Stimulated activated CD8-positive, alpha-beta memory T cell treated with anti-CD3 and anti-CD28 coated beads, Interleukin-7, amount 100 ng/mL, for 1 hour (primary cell): ENCODE results near the gene PLCXD1.
A peak's percentile ranks its signal among the peaks of the same experiment; 100 is the strongest.
"Not testable (repeated sequence)": the region's sequence is repeated elsewhere in the genome, so short reads cannot be mapped to it uniquely, and the experiment has no call there.

ENCODE experiments used
- DNase-seq, 2 donors: peaks; one replicate each; pipeline ENCODE4 v3.0.0-alpha.2; 2020; ENCODE audit warnings: low read depth in 2 of 2

The PLCXD1 gene

GRCh38 chrX:264006-264405 lies 17.2 kb upstream of the PLCXD1 start:
- not testable (repeated sequence) for DNase-seq

GRCh38 chrX:264634-265455 lies 16.3 kb upstream of the PLCXD1 start:
- DNase-seq: no peak

- no peak for DNase-seq
Observed at GRCh38 chrX:265502-265901, 15.7 kb upstream of the PLCXD1 start.

GRCh38 chrX:267771-268261 lies 13.4 kb upstream of the PLCXD1 start:
- DNase-seq: no peak

GRCh38 chrX:270848-271367 lies 10.3 kb upstream of the PLCXD1 start:
- no peak for DNase-seq

- no peak for DNase-seq
Observed at GRCh38 chrX:274904-275475, 6.2 kb upstream of the PLCXD1 start.

GRCh38 chrX:275476-275966 lies 5.7 kb upstream of the PLCXD1 start:
- no peak for DNase-seq

GRCh38 chrX:275967-276580 lies 5.1 kb upstream of the PLCXD1 start:
- peak in 1 of 2 donors; percentile 17 for DNase-seq

- no peak for DNase-seq
Observed at GRCh38 chrX:276581-277201, 4.5 kb upstream of the PLCXD1 start.

- not testable (repeated sequence) for DNase-seq
Observed at GRCh38 chrX:279757-280604, 1.2 kb upstream of the PLCXD1 start.

- not testable (repeated sequence) for DNase-seq
Observed at GRCh38 chrX:280722-281121, 459 bp upstream of the PLCXD1 start.

GRCh38 chrX:282000-282681 lies 960 bp downstream of the PLCXD1 start:
- not testable (repeated sequence) for DNase-seq

GRCh38 chrX:283115-283845 lies 2.1 kb downstream of the PLCXD1 start:
- DNase-seq: peak; percentile 75 to 79

GRCh38 chrX:285076-285677 lies 4.0 kb downstream of the PLCXD1 start:
- no peak for DNase-seq

- DNase-seq: no peak
Observed at GRCh38 chrX:287670-288069, 6.5 kb downstream of the PLCXD1 start.

GRCh38 chrX:288561-288991 lies 7.4 kb downstream of the PLCXD1 start:
- no peak for DNase-seq

- no peak for DNase-seq
Observed at GRCh38 chrX:290476-291166, 9.4 kb downstream of the PLCXD1 start.

- DNase-seq: no peak
Observed at GRCh38 chrX:291411-291901, 10.3 kb downstream of the PLCXD1 start.
